ENCODE measurements around the gene SERINC3.
"Not testable (repeated sequence)": the region's sequence is repeated elsewhere in the genome, so short reads cannot be mapped to it uniquely, and the experiment has no call there.

The SERINC3 gene

GRCh38 chr20:44475694-44476560, 45.9 kb downstream of the SERINC3 start, which contains the start of gene TTPAL:
Gene TTPAL, plus strand, starts transcription at chr20:44475874. Its CDS starts 4,126 bp downstream, at chr20:44480000.
- DNase-seq (ENCODE audit: low read depth, low spot score) = peak; percentile 78
- H3K4me3 ChIP-seq (ENCODE audit: low read depth, low read length) = peak within 1 kb of the TSS; percentile 97
- TF ChIP-seq CTCF (IDR thresholded peaks at IDR 0.05; ENCODE audit: low read depth, low read length) = peak; percentile 25
- in situ Hi-C loops (cut with HindIII; ENCODE audit: low sequenced_read_pairs) = no loop called here

GRCh38 chr20:44475372-44475693, 46.5 kb downstream of the SERINC3 start:
- in situ Hi-C loops (cut with HindIII; ENCODE audit: low sequenced_read_pairs) = no loop called here

GRCh38 chr20:44472283-44472682, 49.6 kb downstream of the SERINC3 start:
- H3K4me3 ChIP-seq (ENCODE audit: low read depth, low read length); DNase-seq (ENCODE audit: low read depth, low spot score); in situ Hi-C loops (cut with HindIII; ENCODE audit: low sequenced_read_pairs): not testable (repeated sequence)

More at GRCh38 chr20:44475372-44475693, 46.5 kb downstream of the SERINC3 start:
- TF ChIP-seq CTCF (IDR thresholded peaks at IDR 0.05; ENCODE audit: low read depth, low read length) = no peak
- no peak for DNase-seq (ENCODE audit: low read depth, low spot score)
- peak overlapping the region; percentile 97 for H3K4me3 ChIP-seq (ENCODE audit: low read depth, low read length)

DNA sequence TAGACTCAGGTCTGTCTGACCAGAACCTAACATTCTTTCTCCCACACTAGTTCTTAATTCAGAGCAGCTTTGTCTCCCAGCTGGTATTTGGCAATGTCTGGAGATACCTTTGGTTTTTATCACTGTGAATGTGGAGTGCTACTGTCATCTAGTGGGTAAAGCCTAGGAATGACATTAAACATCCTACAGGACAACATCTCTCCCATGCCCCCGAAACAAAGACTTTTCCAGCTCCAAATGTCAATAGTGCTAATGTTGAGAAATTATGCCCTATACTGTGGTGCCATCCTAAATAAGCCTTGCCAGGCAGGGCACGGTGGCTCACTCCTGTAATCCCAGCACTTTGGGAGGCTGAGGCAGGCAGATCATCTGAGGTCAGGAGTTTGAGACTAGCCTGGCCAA, 50.4 kb downstream of the SERINC3 start:
- TF ChIP-seq CTCF (IDR thresholded peaks at IDR 0.05; ENCODE audit: low read depth, low read length) = peak; percentile 51
- peak; percentile 43 for DNase-seq (ENCODE audit: low read depth, low spot score)
- in situ Hi-C loops (cut with HindIII; ENCODE audit: low sequenced_read_pairs) = no loop called here
- H3K4me3 ChIP-seq (ENCODE audit: low read depth, low read length) = no peak overlapping the region

DNA sequence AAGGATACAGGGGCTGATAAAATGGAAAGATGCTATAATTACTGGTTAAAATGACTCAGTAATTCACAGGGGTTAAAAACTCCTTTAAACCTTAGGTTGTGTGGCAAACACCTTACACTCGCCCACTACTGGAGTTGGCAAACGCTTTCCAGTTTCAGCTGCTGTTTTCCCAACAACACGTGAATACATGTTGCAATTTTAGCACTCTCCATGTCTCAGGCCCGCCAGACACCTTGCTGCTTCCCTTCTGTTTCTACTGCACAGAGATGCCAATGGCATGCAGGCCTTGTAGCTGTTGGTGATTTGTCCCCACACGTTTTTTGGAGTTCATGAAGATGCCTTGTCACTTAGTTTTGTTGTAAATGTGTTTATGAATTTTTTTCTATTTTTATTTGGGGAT, 51.5 kb downstream of the SERINC3 start:
- in situ Hi-C loops (cut with HindIII; ENCODE audit: low sequenced_read_pairs) = no loop called here

GRCh38 chr20:44468044-44468782, 53.7 kb downstream of the SERINC3 start:
- no peak overlapping the region for H3K4me3 ChIP-seq (ENCODE audit: low read depth, low read length)

More for the DNA sequence above, 51.5 kb downstream of the SERINC3 start:
- DNase-seq (ENCODE audit: low read depth, low spot score) = no peak
- no peak for TF ChIP-seq CTCF (IDR thresholded peaks at IDR 0.05; ENCODE audit: low read depth, low read length)
- no peak overlapping the region for H3K4me3 ChIP-seq (ENCODE audit: low read depth, low read length)

More at GRCh38 chr20:44468044-44468782, 53.7 kb downstream of the SERINC3 start:
- in situ Hi-C loops (cut with HindIII; ENCODE audit: low sequenced_read_pairs) = loop anchor here (10.0 kb wide), 1 partner anchor 83 kb away; no protein-coding TSS in a partner anchor
- DNase-seq (ENCODE audit: low read depth, low spot score) = no peak
- no peak for TF ChIP-seq CTCF (IDR thresholded peaks at IDR 0.05; ENCODE audit: low read depth, low read length)
